ENCODE data around the gene CCDC7.
"Not testable (repeated sequence)": the region's sequence is repeated elsewhere in the genome, so short reads cannot be mapped to it uniquely, and the experiment has no call there.

Gene CCDC7

GRCh38 chr10:32419615-32420014, 26.3 kb upstream of the CCDC7 start:
- H3K36me3 Mint-ChIP-seq: peaks cover 4% of the 10 kb centered on the region
- no peak overlapping the region for H3K4me3 Mint-ChIP-seq
- H3K9me3 Mint-ChIP-seq (ENCODE audit: low read depth): peaks cover 17% of the 10 kb centered on the region
- H3K4me1 Mint-ChIP-seq (ENCODE audit: low read depth): no peaks in the 10 kb centered on the region
- H3K27ac Mint-ChIP-seq: no peak overlapping the region
- H3K27me3 Mint-ChIP-seq: no peaks in the 10 kb centered on the region

- Mint-ChIP-seq H3K4me3 (no peak overlapping the region), H3K27me3 (no peaks in the 10 kb centered on the region), H3K36me3 (peaks cover 2% of the 10 kb centered on the region), H3K27ac (no peak overlapping the region), H3K4me1 (ENCODE audit: low read depth) (no peaks in the 10 kb centered on the region), H3K9me3 (ENCODE audit: low read depth) (peaks cover 17% of the 10 kb centered on the region)
These were observed 19.8 kb upstream of the CCDC7 start for GRCh38 chr10:32426186-32426585.

GRCh38 chr10:32433542-32433941, 12.4 kb upstream of the CCDC7 start:
- no peaks in the 10 kb centered on the region for H3K27me3 Mint-ChIP-seq
- H3K9me3 Mint-ChIP-seq (ENCODE audit: low read depth): no peaks in the 10 kb centered on the region
- no peak overlapping the region for H3K27ac Mint-ChIP-seq
- peaks cover 13% of the 10 kb centered on the region for H3K4me1 Mint-ChIP-seq (ENCODE audit: low read depth)
- H3K4me3 Mint-ChIP-seq: no peak overlapping the region
- H3K36me3 Mint-ChIP-seq: peaks cover 2% of the 10 kb centered on the region

- H3K9me3 Mint-ChIP-seq (ENCODE audit: low read depth): no peaks in the 10 kb centered on the region
- no peak overlapping the region for H3K4me3 Mint-ChIP-seq
- H3K27me3 Mint-ChIP-seq: no peaks in the 10 kb centered on the region
- H3K36me3 Mint-ChIP-seq: peaks cover 2% of the 10 kb centered on the region
- H3K27ac Mint-ChIP-seq: no peak overlapping the region
- H3K4me1 Mint-ChIP-seq (ENCODE audit: low read depth): peaks cover 13% of the 10 kb centered on the region
These were observed 9.7 kb upstream of the CCDC7 start for GRCh38 chr10:32436215-32436614.

DNA sequence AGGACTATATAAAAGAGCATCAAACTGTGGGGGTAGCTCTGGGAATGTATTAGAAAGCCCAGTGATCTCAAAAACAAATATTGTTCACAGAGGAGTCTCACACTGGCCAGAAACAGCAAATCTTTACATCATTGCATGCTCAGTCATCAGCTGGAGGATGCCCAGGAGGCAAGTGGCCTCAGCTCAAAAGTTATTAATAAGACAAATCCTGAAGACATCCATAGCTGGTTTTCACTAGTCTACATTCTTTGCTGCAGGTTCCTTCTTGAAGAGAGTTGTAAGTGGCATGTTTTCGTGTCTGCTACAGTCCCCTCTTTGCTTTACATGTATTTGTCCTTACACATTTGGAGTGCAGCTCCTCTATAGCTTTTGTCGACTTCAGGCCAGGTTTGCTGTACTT, 8.6 kb upstream of the CCDC7 start:
- no peak overlapping the region for H3K27ac Mint-ChIP-seq
- peaks cover 13% of the 10 kb centered on the region for H3K4me1 Mint-ChIP-seq (ENCODE audit: low read depth)
- H3K36me3 Mint-ChIP-seq: peaks cover 5% of the 10 kb centered on the region
- H3K27me3 Mint-ChIP-seq: no peaks in the 10 kb centered on the region
- no peaks in the 10 kb centered on the region for H3K9me3 Mint-ChIP-seq (ENCODE audit: low read depth)
- no peak overlapping the region for H3K4me3 Mint-ChIP-seq

DNA sequence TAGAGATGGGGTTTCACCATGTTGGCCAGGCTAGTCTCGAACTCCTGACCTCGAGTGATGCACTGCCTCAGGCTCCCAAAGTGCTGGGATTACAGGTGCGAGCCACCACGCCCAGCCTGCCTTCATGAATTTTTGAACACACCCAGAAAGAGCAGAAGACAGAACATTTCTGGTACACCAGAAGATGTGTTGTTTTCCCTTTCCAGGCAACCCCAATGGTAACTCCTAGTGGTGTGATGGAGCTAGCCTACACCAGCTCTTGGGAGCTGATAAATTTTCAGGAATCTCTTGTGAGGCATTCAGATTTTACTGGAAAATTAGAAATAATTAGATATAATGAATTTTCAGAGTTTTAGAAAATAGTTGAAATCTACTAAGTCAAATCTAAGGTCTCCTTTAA, 904 bp upstream of the CCDC7 start:
- H3K4me3 Mint-ChIP-seq: peak overlapping the region; percentile 97

GRCh38 chr10:32446536-32447406, 831 bp downstream of the CCDC7 start:
- Mint-ChIP-seq H3K27me3 (no peaks in the 10 kb centered on the region), H3K27ac (peak overlapping the region; percentile 96), H3K4me1 (ENCODE audit: low read depth) (peaks cover 16% of the 10 kb centered on the region), H3K4me3 (peak overlapping the region; percentile 97), H3K36me3 (peaks cover 9% of the 10 kb centered on the region), H3K9me3 (ENCODE audit: low read depth) (no peaks in the 10 kb centered on the region)

More for the DNA sequence above, 904 bp upstream of the CCDC7 start:
- Mint-ChIP-seq H3K36me3 (peaks cover 9% of the 10 kb centered on the region), H3K9me3 (ENCODE audit: low read depth) (no peaks in the 10 kb centered on the region), H3K4me1 (ENCODE audit: low read depth) (peaks cover 12% of the 10 kb centered on the region), H3K27ac (peak overlapping the region; percentile 34), H3K27me3 (no peaks in the 10 kb centered on the region)

DNA sequence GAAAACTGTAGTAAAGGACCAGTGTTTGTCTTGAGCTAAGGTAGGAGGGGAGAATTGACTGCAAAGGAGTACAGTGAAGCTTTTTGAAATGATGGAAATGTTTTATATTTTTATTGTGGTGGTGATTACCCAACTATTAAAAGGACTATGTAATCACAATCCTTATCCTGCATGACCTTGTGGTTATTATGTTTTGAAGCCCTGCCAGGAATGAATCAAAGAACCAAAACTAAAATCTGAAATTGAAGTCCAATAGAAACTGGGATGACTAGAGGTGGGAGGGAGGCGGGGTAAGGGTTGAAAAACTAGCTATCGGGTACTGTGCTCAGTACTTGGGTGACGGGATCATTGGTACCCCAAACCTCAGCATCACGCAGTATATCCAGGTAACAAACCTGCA, 8.2 kb downstream of the CCDC7 start:
- Mint-ChIP-seq H3K9me3 (ENCODE audit: low read depth) (no peaks in the 10 kb centered on the region), H3K27ac (no peak overlapping the region), H3K27me3 (no peaks in the 10 kb centered on the region), H3K4me3 (no peak overlapping the region), H3K4me1 (ENCODE audit: low read depth) (peaks cover 30% of the 10 kb centered on the region), H3K36me3 (peaks cover 33% of the 10 kb centered on the region)

DNA sequence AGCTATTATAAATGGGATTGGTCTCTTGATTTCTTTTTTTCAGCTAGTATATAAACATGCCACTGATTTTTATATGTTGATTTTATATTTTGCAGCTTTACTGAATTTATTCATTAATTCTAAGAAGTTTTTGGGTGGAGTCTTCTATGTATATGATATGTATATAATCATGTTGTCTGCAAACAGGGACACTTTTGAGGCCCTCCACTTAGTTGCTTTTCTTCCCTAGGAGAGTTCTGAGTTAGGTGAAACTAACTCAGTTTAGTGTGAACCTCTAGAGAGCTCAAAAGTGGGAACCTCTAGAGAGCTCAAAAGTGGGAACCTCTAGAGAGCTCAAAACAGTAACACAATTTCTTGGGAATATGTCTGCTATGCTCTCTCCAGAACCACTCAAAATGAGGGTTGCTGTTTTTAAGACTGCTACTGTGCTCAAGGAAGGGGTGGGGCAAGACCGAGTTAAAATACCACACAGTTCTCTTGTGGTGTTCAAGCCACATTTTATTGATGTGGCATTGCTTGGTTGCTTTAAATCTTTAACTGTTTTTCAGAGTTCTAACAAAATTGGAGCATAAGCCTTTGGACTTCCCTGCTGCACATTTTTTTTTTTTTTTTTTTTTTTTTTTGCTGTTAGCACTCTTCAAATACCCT, 13.2 kb downstream of the CCDC7 start:
- H3K4me3 Mint-ChIP-seq: peak overlapping the region; percentile 51
- H3K9me3 Mint-ChIP-seq (ENCODE audit: low read depth): no peaks in the 10 kb centered on the region
- H3K36me3 Mint-ChIP-seq: peaks cover 26% of the 10 kb centered on the region
- H3K27me3 Mint-ChIP-seq: no peaks in the 10 kb centered on the region
- peaks cover 53% of the 10 kb centered on the region for H3K4me1 Mint-ChIP-seq (ENCODE audit: low read depth)
- H3K27ac Mint-ChIP-seq: peak overlapping the region; percentile 58

- H3K36me3 Mint-ChIP-seq: peaks cover 27% of the 10 kb centered on the region
- no peak overlapping the region for H3K4me3 Mint-ChIP-seq
- no peak overlapping the region for H3K27ac Mint-ChIP-seq
- H3K9me3 Mint-ChIP-seq (ENCODE audit: low read depth): no peaks in the 10 kb centered on the region
- no peaks in the 10 kb centered on the region for H3K27me3 Mint-ChIP-seq
- peaks cover 65% of the 10 kb centered on the region for H3K4me1 Mint-ChIP-seq (ENCODE audit: low read depth)
These were observed 15.3 kb downstream of the CCDC7 start for GRCh38 chr10:32461203-32461602.

GRCh38 chr10:32471232-32471631, 25.3 kb downstream of the CCDC7 start:
- H3K9me3 Mint-ChIP-seq (ENCODE audit: low read depth): no peaks in the 10 kb centered on the region
- H3K27me3 Mint-ChIP-seq: no peaks in the 10 kb centered on the region
- H3K4me1 Mint-ChIP-seq (ENCODE audit: low read depth): peaks cover 2% of the 10 kb centered on the region
- H3K4me3 Mint-ChIP-seq: no peak overlapping the region
- peaks cover 36% of the 10 kb centered on the region for H3K36me3 Mint-ChIP-seq
- no peak overlapping the region for H3K27ac Mint-ChIP-seq

DNA sequence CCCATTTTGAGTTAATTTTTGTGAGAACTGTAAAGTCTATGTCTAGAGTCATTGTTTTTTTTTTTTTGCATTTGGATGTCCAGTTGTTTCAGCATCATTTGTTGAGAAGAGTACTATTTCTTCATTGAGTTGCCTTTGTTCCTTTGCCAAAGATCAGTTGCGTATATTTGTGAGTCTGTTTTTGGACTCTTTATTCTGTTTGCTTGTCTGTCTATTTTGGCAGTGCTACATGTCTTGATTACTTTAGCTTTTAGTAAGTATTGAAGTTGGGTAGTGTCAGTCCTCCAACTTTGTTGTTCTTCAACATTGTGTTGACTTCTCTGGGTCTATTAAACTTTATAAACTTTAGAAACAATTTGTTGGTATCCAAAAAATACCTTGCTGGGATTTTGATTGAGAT, 31.6 kb downstream of the CCDC7 start:
- H3K4me3 Mint-ChIP-seq: no peak overlapping the region
- no peaks in the 10 kb centered on the region for H3K4me1 Mint-ChIP-seq (ENCODE audit: low read depth)
- H3K27ac Mint-ChIP-seq: no peak overlapping the region
- no peaks in the 10 kb centered on the region for H3K27me3 Mint-ChIP-seq
- H3K9me3 Mint-ChIP-seq (ENCODE audit: low read depth): peaks cover 9% of the 10 kb centered on the region
- peaks cover 50% of the 10 kb centered on the region for H3K36me3 Mint-ChIP-seq

DNA sequence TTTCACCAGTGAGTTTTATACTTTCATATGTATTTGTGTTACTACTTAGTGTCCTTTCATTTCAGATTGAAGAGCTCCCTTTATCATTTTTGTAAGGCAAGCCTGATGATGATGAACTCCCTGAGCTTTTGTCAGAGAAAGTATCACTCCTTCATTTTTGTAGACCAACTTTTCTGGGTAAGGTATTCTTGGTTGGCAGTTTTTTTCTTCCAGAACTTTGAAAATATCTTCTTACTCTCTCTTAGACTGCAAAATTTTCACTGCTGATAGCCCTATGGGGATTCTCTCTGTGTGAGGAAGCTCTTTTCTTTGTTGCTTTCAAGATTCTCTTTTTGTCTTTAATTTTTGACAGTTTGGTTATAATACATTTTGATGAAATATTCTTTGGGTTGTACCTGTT, 35.7 kb downstream of the CCDC7 start:
- Mint-ChIP-seq H3K4me1 (ENCODE audit: low read depth) (peaks cover 4% of the 10 kb centered on the region), H3K27ac (no peak overlapping the region), H3K4me3 (no peak overlapping the region), H3K36me3 (peaks cover 60% of the 10 kb centered on the region), H3K9me3 (ENCODE audit: low read depth) (peaks cover 9% of the 10 kb centered on the region), H3K27me3 (no peaks in the 10 kb centered on the region)

DNA sequence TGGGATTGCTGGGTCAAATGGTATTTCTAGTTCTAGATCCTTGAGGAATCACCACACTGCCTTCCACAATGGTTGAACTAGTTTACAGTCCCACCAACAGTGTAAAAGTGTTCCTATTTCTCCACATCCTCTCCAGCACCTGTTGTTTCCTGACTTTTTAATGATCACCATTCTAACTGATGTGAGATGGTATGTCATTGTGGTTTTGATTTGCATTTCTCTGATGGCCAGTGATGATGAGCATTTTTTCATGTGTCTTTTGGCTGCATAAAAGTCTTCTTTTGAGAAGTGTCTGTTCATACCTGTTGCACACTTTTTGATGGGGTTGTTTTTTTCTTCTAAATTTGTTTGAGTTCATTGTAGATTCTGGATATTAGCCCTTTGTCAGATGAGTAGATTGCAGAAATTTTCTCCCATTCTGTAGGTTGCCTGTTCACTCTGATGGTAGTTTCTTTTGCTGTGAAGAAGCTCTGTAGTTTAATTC, 37.1 kb downstream of the CCDC7 start:
- not testable (repeated sequence) for H3K4me3 Mint-ChIP-seq; H3K27ac Mint-ChIP-seq; H3K4me1 Mint-ChIP-seq (ENCODE audit: low read depth); H3K27me3 Mint-ChIP-seq
- peaks cover 58% of the 10 kb centered on the region for H3K36me3 Mint-ChIP-seq
- H3K9me3 Mint-ChIP-seq (ENCODE audit: low read depth): peaks cover 16% of the 10 kb centered on the region

DNA sequence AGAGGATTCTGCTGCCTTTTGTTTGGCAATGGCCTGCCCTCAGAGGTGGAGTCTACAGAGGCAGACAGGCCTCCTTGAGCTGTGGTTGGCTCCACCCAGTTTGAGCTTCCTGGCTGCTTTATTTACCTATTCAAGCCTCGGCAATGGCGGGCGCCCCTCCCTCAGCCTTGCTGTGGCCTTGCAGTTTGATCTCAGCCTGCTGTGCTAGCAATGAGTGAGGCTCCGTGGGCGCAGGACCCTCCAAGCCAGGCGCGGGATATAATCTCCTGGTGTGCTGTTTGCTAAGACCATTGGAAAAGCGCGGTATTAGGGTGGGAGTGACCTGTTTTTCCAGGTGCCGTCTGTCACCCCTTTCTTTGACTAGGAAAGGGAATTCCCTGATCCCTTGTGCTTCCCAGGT, 42.1 kb downstream of the CCDC7 start:
- not testable (repeated sequence) for H3K4me3 Mint-ChIP-seq, H3K27ac Mint-ChIP-seq, H3K27me3 Mint-ChIP-seq
- H3K36me3 Mint-ChIP-seq: peaks cover 56% of the 10 kb centered on the region
- H3K9me3 Mint-ChIP-seq (ENCODE audit: low read depth): peaks cover 11% of the 10 kb centered on the region
- H3K4me1 Mint-ChIP-seq (ENCODE audit: low read depth): peaks cover 27% of the 10 kb centered on the region
